HG03354 (cell line): ENCODE measurements around the gene CEP89.
"Not testable (repeated sequence)": the region's sequence is repeated elsewhere in the genome, so short reads cannot be mapped to it uniquely, and the experiment has no call there.

Source experiments
- ATAC-seq: cut with Tn5 transposase; IDR thresholded peaks from one replicate; pipeline ENCODE4 v1.9.1; 2021; ENCODE audit warnings: mild to moderate bottlenecking; ENCODE audit not compliant: unreplicated experiment, poor library complexity, severe bottlenecking

The CEP89 gene

DNA sequence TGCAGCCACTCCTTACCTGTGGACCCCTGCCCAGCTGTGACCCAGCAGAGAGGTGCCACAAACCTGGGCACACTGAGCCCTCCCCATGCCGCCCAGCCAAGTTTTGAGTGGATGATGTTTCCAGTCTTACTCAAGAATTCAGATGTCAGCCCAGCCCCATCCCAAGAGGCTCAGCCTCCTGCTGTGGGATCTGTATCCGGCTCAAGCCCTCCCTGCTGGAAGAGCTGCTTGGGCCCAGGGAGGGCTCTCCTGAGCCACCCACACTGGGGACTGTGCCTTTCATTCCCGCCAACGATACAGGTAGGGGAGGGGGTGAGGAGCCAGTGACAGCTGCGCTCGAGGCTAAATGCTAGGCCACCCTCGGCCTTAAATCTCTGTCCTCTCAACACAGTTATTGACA lies 96.3 kb downstream of the CEP89 start:
- ATAC-seq, result no peak

- no peak for ATAC-seq
Observed at GRCh38 chr19:32874605-32875004, 97.2 kb downstream of the CEP89 start.

- no peak for ATAC-seq
Observed at GRCh38 chr19:32873247-32873959, 98.4 kb downstream of the CEP89 start.

- no peak for ATAC-seq
Observed at GRCh38 chr19:32872391-32872790, 99.4 kb downstream of the CEP89 start.

GRCh38 chr19:32870981-32871451 lies 100.7 kb downstream of the CEP89 start:
- ATAC-seq, result no peak

- no peak for ATAC-seq
Observed at GRCh38 chr19:32869966-32870573, 101.7 kb downstream of the CEP89 start.

GRCh38 chr19:32869369-32869965 lies 102.3 kb downstream of the CEP89 start, which contains the start of gene SLC7A9:
Gene SLC7A9, minus strand, starts transcription at chr19:32869767. Its CDS starts 1,233 bp downstream, at chr19:32868534.
- no peak for ATAC-seq

DNA sequence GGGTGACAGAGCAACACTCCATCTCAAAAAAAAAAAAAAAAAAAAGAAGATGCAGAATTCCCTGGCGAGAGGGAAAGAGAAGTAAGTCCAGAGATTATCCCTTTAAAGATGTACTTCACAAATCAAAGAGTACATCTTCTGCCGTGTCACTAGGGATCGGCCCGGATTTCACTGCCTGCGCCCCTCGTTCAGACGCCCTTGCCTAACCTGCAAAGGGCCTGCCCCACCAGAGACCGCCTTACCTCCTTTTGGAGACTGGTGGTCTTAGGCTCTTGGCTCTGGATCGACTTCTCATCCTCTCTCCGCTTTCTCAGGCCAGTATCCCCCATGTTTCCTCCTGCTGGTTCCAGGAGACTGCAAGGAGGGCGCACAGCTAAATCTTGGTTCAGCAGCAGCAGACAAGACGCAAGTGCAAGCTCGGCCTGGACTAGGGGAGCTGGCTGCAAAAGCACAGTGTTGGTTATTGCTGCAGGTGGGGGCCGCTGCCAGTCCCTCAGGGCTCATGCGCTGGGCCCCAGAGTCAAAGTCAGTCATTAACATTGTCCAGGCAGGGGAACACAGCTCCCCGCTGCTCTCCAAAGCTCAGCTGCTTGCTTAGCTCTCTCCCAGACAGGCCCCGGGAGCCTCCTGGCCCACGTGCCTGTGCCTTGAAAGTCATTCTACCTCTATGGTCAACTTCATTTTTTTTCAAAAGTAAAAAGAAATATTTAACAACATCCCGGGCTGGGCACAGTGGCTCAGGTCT lies 103.4 kb downstream of the CEP89 start:
- ATAC-seq, result no peak

DNA sequence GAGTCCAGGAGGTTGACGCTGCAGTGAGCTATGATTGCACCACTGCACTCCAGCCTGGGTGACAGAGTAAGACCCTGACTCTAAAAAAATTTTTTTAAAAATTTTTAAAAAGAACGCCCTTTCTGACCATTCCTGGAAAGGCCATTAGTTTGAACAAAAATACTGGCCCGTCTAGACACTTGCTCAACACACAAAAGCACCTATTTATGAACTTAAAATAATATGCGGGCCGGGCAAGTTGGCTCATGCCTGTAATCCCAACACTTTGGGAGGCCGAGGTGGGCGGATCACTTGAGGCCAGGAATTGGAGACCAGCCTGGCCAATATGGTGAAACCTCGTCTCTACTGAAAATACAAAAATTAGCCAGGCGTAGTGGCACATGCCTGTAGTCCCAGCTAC lies 104.3 kb downstream of the CEP89 start:
- not testable (repeated sequence) for ATAC-seq

GRCh38 chr19:32866564-32867265 lies 105.0 kb downstream of the CEP89 start:
- ATAC-seq, result no peak

- no peak for ATAC-seq
Observed at GRCh38 chr19:32866061-32866460, 105.7 kb downstream of the CEP89 start.

- ATAC-seq, result no peak
Observed at GRCh38 chr19:32865326-32865725, 106.4 kb downstream of the CEP89 start.

DNA sequence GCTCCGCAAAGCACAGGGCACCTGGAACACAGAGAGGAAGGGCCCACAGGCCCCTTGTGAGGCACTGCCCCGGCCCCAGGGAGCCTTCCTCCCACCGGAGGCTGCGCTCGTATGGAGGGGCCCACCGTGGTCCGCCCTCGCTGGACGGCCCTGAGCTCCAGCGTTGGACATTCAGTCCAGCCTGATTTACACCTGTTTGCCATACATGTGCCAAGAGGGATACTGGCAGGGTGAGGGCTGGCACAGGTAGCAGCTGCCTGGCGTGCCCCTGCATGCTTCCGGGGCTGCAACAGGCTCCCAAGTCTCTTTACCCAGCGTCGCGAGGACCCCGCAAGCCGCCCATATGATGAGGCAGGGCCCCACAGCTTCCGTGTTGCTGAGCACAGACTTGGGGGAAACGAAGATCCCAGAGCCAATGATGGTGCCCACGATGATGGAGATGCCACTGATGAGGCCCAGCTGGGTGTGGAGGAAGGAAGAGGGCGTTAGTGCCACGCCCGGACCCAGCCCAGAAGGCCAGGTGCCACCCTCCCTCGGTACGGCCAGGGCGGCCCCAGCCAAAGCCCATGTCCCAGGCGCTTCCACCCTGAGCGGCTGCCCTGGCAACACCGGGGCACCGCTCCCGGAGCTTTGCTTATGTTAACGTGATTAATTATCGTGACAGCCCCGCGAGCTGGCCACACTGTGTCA lies 107.3 kb downstream of the CEP89 start:
- no peak for ATAC-seq

DNA sequence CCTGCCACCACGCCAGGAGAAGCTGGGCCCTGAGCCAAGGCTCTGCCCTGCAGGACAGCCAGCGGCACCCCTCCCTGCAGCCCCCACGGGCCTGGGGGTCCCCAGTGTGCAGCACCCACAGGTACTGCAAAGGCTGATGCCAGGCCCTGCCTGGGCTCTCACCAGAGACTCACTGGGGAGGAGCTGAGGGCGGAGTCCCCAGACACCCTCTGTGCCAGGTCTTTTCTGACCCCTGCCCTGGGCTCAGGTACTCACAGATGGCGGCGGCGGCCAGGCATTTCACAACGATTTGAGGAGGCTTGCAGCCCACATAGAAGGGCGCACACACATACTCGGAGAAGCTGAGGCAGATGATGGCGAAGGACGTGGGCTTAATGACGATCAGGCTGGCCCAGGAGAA lies 107.9 kb downstream of the CEP89 start:
- no peak for ATAC-seq

GRCh38 chr19:32863301-32863700 lies 108.5 kb downstream of the CEP89 start:
- ATAC-seq, result no peak

- ATAC-seq, result no peak
Observed at GRCh38 chr19:32862741-32863140, 109.0 kb downstream of the CEP89 start.

DNA sequence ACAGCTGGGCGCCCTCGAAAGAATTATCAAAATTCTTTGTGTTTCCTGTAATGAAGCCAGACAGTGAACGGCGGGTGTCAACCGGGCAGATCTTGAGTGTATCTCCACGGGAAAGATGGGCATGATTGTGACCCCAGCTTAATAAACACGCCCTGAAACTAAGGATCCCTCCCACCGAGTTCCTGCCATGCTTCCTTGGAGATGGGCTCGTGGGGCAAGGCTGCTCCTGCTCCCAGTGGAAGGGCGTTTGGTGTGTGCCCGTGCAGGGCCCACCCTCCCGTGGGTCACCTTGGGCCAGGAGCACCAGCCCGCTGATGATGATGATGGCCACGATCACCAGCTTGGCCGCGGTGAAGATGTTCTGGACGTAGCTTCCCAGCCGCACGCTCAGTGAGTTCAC lies 109.6 kb downstream of the CEP89 start:
- no peak for ATAC-seq

DNA sequence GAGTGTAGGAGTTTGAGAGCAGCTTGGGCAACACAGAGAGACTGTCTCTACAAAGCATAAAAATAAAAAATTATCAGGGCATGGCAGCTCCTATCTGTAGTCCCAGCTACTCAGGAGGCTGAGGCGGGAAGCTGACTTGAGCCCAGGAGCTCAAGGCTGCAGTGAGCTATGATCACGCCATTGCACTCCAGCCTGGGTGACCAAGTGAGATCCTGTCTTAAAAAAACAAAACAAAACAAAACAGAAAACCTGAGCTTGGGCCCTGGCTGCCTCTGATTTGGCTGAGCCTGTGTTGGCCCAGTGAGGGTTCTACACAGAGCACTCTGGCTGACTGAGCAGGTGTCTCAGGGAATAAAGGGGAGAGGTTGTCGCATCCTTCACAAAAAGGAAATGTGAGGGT lies 110.2 kb downstream of the CEP89 start:
- no peak for ATAC-seq

DNA sequence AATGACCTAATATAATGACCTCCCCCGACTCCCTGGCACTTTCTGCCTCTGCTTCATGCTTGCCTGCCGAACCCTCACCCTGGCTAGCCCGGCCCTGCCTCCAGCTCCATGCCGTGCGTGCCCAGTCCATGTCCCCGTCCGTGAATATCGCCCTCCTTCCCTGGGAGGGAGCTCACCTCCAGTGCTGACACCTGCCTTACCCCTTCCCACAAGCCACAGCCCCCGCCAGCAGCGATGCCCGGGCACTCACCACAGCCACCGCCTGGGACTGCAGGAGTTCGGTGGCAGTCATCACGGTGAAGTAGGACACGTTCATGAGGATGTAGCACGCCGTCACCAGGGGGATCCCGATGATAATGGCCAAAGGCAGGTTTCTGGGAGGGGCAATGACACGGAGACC lies 112.2 kb downstream of the CEP89 start:
- ATAC-seq, result no peak
